Jurkat, Clone E6-1 (cell line): ENCODE results near the gene MPV17.
"Not testable (repeated sequence)": the region's sequence is repeated elsewhere in the genome, so short reads cannot be mapped to it uniquely, and the experiment has no call there.

Source experiments
- DNase-seq: peaks from one replicate; pipeline ENCODE4 v3.0.0-alpha.2; 2011; ENCODE audit warnings: low read depth, low spot score
- H3K4me3 ChIP-seq: 2 replicates; pipeline ENCODE4 v1.5.1; 2011; ENCODE audit warnings: mild to moderate bottlenecking, low read length, control low read depth, moderate library complexity

Gene MPV17

GRCh38 chr2:27335311-27335710, 12.4 kb upstream of the MPV17 start:
- no peak overlapping the region for H3K4me3 ChIP-seq
- no peak for DNase-seq

GRCh38 chr2:27324720-27325119, 1.8 kb upstream of the MPV17 start:
- no peak overlapping the region for H3K4me3 ChIP-seq
- DNase-seq: no peak

- H3K4me3 ChIP-seq: peak overlapping the region; percentile 99
- no peak for DNase-seq
Measured at GRCh38 chr2:27323596-27324285, 844 bp upstream of the MPV17 start.

- peak overlapping the region; percentile 99 for H3K4me3 ChIP-seq
- DNase-seq: no peak
Measured at GRCh38 chr2:27322301-27322765, 564 bp downstream of the MPV17 start.

GRCh38 chr2:27320958-27321543, 1.8 kb downstream of the MPV17 start:
- no peak for DNase-seq
- no peak overlapping the region for H3K4me3 ChIP-seq

- H3K4me3 ChIP-seq, DNase-seq: not testable (repeated sequence)
Measured at GRCh38 chr2:27319839-27320238, 3.1 kb downstream of the MPV17 start.

GRCh38 chr2:27316655-27317412, 6.1 kb downstream of the MPV17 start:
- no peak for DNase-seq
- no peak overlapping the region for H3K4me3 ChIP-seq

GRCh38 chr2:27315122-27315521, 7.8 kb downstream of the MPV17 start:
- H3K4me3 ChIP-seq: no peak overlapping the region
- DNase-seq: no peak

GRCh38 chr2:27314709-27315108, 8.2 kb downstream of the MPV17 start:
- DNase-seq: no peak
- H3K4me3 ChIP-seq: no peak overlapping the region

GRCh38 chr2:27313882-27314645, 8.8 kb downstream of the MPV17 start:
- no peak for DNase-seq
- no peak overlapping the region for H3K4me3 ChIP-seq

GRCh38 chr2:27312152-27312551, 10.7 kb downstream of the MPV17 start:
- H3K4me3 ChIP-seq: no peak overlapping the region
- no peak for DNase-seq

GRCh38 chr2:27309651-27310050, 13.2 kb downstream of the MPV17 start:
- H3K4me3 ChIP-seq: no peak overlapping the region
- no peak for DNase-seq

- no peak for DNase-seq
- H3K4me3 ChIP-seq: no peak within 1 kb of the TSS
Measured at GRCh38 chr2:27308359-27308881, 14.5 kb downstream of the MPV17 start, which contains the start of gene UCN. Gene UCN (minus strand): TSS chr2:27308445. CDS start chr2:27307895, 550 bp downstream.

GRCh38 chr2:27307545-27308358, 15.1 kb downstream of the MPV17 start:
- no peak for DNase-seq
- no peak overlapping the region for H3K4me3 ChIP-seq

- H3K4me3 ChIP-seq: no peak overlapping the region
- no peak for DNase-seq
Measured at GRCh38 chr2:27307287-27307544, 15.7 kb downstream of the MPV17 start.

- no peak overlapping the region for H3K4me3 ChIP-seq
Measured at GRCh38 chr2:27306573-27307286, 16.2 kb downstream of the MPV17 start.

GRCh38 chr2:27306136-27306535, 16.8 kb downstream of the MPV17 start:
- no peak overlapping the region for H3K4me3 ChIP-seq
- no peak for DNase-seq

More at GRCh38 chr2:27306573-27307286, 16.2 kb downstream of the MPV17 start:
- DNase-seq: no peak

GRCh38 chr2:27305516-27305915, 17.4 kb downstream of the MPV17 start:
- H3K4me3 ChIP-seq: no peak overlapping the region
- DNase-seq: no peak
